Activated CD8-positive, alpha-beta memory T cell treated with anti-CD3 and anti-CD28 coated beads for 48 hours (primary cell): Measurements from ENCODE around the gene ARHGAP15.

Experiments used
- DNase-seq, 3 experiments: peaks; one replicate each; pipeline ENCODE4 v3.0.0-alpha.2; 2020; ENCODE audit warnings: low read depth in 2 of 3, low spot score in 2 of 3

Gene ARHGAP15

GRCh38 chr2:143144813-143145455 is 15.7 kb downstream of the ARHGAP15 start:
- no peak for DNase-seq

GRCh38 chr2:143146366-143146765 is 17.1 kb downstream of the ARHGAP15 start:
- no peak for DNase-seq

DNA sequence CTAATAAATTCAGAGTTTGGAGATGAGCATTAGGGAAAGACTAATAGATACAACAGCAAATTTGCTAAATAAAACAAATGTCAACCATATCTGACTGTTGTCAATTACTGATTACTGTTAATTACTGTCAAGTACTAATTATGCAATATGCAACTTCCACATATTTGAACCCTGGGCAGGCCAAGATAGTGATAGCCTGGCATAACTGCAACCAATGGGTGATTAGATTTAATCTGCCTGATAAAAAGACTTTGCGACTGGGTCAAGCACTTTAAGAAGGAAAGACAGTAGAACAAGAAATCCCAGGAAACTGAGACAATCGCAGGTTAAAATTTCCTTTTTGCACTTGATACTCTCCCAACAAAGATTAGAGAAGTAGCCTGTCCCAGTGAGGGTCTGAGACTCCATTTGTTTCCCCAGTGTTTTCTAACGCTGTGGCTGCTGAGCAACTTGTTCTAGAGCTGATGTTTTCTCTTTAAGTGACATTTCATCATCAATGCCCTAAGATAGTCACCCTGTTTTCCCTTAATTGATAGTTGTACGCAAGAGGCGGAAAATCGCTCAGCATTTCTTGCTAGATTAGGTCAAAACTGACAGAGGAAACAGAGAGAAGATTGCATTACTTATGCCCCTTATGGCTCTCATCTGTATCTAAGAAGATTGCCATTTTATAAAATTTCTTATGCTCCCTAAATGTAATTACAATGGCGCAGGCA is 17.8 kb downstream of the ARHGAP15 start:
- DNase-seq = no peak

DNA sequence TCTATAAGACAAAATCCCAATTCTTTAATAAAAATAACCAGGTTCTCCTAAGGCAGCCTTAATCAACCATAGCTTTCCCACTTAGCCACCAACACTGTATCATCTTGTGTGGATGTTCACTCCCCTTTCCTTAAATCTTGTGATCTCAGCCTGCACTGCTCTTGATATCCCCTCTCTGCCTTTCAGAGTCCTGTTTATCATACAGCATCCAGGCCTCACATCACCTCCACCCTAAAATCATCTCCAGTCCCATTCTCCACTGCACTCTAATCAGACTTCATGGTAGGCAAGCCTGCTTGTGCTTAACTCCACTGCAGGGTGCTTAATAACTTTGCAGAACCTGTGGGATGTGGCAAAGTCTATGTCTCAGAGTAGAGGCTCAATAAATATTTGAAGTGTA is 18.8 kb downstream of the ARHGAP15 start:
- DNase-seq = no peak

DNA sequence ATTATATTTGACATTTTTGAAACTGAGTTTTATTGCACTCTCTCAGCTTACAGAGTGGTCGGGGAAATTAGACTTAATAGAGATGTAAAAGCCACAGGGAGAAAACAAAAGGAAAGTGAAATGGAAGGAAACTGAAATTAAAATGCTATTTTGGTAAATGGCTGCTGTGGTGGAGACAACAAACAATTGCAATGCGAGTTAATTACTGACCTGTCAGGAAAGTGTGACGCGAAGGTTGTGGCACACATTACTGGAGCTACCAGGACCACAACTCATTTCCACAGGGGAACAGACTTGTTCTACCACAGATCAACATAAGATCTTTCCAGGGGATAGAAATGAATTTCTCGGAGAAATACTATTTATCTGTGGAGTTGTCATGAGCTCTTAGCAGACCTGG is 19.5 kb downstream of the ARHGAP15 start:
- no peak for DNase-seq

- no peak for DNase-seq
Observed at GRCh38 chr2:143150287-143150686, 21.1 kb downstream of the ARHGAP15 start.

- DNase-seq = no peak
Observed at GRCh38 chr2:143151111-143151752, 22.0 kb downstream of the ARHGAP15 start.

DNA sequence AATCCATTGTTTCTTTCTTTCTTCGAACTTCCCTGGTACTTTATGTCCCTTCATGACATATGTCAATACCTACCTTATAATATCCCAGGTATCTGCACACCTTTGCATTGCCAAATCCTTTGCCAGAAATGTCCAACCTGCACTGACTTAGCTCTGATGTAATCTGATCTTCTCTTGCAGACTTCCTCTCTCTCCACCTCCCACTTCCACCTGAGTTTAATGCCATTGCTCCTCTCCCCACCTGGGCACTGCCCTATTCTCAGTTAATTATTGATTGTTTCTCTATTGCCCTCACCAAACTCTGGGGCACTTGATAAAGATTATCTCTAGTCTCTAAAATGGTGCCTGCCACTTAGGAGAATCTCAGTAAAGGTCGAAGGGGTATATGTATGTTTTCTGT is 23.0 kb downstream of the ARHGAP15 start:
- DNase-seq = no peak

DNA sequence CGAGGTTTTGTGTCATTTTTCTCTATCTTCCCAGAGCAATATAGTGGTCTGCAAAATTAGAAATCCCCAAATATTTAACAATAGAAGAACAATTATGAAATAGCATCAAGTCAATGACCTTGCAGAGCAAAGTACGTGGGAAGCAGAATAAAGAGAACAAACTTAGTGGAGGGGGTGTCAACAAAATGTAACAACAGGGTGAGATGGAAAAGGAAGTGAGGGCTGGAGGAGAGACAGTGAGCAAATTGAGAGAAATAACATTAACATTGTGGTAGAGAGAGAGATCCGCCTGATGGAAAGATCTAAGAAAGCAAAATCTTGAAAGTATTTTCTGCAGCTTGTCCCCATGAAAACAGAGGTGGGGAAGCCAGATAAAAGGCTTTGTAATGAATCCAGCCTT is 23.4 kb downstream of the ARHGAP15 start:
- DNase-seq = no peak

DNA sequence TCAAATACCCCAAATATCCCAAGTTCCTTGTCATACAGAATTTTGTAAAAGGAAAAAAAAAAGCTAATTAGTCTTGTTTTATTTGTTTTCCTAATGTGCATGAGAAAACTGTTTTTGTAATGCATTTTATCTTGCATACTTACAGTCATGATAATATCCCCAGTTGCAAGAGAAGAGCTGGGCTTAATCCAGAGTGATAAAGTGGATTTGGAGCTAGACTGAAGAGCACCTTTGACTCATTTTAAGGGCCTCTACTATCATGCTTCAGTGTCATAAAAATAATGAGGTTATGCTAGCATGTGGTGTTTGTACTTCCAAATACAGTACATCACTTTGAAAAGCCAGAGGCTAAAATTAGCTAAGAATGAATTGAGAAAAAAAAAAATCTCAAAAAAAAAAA is 26.4 kb downstream of the ARHGAP15 start:
- DNase-seq = no peak

DNA sequence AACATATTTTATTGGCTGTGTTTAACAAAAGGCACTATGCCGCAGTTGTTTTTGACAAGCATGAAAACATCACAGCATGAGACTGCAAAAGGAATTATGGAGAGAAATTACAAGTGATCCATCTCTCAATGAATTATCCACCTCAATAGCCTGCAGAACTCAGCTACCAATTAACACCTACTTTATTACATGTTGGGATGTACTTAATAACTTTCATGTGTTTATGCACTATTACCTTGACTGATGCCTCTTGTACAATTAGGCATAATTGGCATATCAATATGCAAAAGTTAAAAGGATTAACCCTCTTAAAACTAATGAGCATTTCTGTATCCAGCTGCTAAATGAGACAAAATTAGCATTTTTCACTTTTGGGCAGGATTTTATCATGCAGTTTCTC is 27.8 kb downstream of the ARHGAP15 start:
- DNase-seq = no peak

DNA sequence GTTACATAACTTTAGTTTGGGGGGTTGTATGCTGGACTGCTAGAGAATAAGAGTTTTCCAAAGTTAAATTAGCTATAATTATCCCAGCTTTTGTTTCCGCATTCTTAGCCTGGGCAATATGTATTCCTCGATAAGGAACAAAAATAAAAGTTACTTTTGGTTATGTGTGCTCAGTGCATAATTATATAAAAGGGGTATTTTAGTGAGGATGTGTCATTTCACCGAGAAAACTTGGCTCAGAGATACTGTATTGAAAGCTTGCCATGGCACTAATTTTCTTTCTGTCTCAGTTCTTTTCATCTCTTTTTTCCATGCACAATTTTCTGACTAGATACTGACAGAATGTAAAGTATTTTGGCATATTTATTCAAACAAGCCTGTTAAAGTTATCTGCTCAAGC is 28.2 kb downstream of the ARHGAP15 start:
- DNase-seq = no peak

DNA sequence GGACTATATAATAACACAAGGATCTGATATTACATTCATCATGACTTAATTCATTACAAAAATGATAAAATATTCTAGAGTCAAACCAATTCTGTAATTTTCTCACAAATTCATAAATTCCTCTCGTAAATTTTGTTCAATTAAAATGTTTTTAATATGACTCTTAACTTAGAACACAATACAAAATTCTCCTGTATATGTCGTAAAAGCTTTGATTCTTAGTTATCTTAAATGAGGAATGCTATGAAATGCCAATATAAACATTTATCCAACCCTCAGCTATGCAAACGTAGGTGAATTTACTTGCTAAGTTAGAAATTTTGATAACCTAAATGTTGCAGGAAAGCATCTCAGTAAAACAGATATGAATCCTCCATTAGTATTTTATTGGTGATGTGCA is 28.9 kb downstream of the ARHGAP15 start:
- no peak for DNase-seq

GRCh38 chr2:143158551-143159485 is 29.6 kb downstream of the ARHGAP15 start:
- no peak for DNase-seq

DNA sequence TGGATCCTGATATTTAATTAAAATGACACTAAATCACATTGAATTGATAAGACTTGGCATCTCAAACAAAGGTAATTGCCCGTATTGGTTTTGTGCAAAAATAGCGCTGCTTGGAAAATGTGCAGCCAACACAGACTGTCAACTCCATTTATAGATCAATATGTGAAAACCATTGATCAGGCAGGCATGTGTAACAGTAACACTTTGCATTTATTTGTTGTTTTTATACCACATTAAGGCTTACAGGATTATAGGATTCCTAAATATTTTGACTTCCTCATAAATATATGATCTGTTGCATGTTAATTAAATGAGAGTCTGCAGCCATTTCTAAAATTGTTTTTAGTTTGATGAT is 30.2 kb downstream of the ARHGAP15 start:
- no peak for DNase-seq

DNA sequence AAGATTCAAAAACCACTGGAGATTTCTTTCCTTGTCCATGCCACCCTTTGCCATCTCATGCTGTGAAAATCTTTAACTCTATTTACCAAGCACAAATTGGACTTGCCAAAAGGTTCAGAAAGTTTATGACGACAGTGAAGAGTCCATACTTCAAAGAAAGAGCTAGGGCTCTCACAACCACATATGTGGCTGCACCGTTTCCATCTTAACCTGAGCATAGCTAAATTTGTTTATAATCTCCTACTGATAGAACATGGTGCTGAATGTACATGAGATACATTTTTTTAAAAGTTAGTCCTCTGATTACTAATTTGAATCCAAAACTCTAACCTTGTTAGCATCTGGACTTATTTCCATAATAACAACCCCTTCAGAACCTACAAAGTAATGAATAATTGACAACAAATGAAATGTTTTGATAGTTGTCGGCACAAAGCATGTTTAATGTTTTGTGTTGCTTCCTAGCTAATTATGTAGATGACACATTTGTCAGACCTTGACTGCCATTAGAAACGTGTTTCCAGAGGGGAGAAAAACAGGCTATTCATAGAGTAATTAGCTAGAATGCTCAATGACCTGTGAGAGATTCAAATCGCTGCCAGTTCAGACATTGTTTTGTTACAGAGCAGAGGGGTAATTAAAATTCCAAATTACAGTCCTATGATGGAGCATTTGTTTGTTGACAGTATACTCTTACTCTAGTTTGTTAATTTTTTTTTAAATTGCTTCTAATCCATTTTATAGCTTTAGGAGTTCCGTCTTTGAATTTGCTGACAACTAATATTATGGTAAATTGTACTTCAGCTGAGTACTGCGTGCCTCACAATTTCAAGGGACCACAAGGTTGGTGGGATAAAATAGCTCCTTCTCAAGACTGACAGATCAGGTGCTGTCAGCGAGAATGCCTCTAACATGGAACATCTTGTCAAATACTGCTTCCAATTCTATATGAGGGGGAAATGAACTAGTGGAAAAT is 31.8 kb downstream of the ARHGAP15 start:
- DNase-seq = no peak

- DNase-seq = no peak
Observed at GRCh38 chr2:143162123-143162837, 33.1 kb downstream of the ARHGAP15 start.

DNA sequence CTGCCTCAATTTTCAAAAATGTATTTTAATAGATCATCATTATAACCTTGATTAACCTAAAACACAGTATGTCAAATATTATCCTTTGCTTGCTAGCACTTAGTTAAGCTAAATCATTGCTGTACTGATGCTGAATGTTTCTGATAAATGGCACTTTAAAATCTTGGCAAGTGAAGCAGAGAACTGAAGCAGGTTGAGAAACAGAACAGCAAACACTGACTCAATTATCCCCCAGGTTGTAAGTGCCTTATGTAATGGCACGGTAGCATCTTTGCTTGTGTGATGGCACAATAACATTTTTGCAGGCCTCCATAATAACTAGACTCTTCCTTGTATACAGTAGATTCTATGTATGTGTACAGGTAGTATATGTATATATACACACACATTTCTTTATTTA is 33.8 kb downstream of the ARHGAP15 start:
- DNase-seq = no peak

DNA sequence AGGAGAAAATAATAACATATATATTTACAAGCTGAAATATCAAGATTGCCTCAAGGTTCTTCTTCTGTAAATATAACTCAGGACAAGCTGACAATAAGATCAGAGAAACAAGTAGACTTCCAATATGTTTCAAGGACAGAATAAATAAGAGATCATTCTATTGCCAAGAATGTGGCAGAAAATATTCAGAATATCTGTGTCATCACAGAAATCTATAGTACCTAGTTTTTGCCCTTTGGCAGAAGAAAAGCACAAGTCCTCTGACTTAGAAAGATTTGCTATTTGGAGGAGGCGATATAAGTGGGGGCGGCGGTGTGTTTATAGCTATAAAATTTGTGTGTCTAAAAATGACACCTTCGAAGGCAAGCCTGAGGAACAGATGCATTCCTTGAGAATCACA is 34.3 kb downstream of the ARHGAP15 start:
- DNase-seq = no peak

DNA sequence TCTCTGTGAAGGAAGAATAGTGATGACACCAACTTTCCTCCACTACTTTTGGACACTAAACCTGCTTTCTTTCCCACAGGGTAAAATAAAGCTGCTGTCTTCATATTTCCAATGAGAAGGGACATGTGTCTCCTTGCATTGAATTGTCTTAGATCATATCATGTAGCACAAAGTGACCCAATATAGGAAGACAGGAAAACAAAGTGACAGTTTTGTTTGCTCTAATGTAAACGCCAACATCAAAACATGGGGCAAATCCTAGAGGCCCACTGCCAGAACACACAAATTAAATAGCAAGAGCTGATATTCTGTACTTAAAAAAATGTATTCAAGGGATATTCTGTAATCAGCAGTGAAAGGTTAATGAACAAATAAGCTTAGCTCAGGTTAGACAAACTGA is 36.1 kb downstream of the ARHGAP15 start:
- DNase-seq = no peak
